Measurements from ENCODE around the gene PPARD.

DNA sequence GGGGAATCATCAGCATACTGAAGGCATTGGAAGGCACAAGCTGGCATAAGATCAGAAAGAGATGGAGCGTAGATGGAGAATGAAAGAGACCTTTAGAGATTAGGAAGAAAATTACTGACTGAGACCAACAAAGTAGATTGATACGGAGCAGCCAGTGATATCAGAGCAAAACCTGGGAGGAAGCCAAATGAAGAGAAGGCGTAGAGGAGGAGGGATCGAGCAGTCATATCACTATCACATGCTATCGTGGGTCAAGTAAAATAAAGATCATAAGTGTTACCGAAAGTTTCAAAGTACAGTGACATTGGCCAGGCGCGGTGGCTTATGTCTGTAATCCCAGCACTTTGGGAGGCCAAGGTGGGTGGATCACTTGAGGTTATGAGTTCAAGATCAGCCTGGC is 56.2 kb downstream of the PPARD start:
- TF ChIP-seq, protein P1, sequence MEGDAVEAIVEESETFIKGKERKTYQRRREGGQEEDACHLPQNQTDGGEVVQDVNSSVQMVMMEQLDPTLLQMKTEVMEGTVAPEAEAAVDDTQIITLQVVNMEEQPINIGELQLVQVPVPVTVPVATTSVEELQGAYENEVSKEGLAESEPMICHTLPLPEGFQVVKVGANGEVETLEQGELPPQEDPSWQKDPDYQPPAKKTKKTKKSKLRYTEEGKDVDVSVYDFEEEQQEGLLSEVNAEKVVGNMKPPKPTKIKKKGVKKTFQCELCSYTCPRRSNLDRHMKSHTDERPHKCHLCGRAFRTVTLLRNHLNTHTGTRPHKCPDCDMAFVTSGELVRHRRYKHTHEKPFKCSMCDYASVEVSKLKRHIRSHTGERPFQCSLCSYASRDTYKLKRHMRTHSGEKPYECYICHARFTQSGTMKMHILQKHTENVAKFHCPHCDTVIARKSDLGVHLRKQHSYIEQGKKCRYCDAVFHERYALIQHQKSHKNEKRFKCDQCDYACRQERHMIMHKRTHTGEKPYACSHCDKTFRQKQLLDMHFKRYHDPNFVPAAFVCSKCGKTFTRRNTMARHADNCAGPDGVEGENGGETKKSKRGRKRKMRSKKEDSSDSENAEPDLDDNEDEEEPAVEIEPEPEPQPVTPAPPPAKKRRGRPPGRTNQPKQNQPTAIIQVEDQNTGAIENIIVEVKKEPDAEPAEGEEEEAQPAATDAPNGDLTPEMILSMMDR (IDR thresholded peaks at IDR 0.05; ENCODE audit: insufficient read depth, low read depth, low read length), result no peak
- no peak for TF ChIP-seq EZH2 (IDR thresholded peaks at IDR 0.05; ENCODE audit: insufficient read depth, low read length)
